UCSD-AML1 (cell line): ENCODE data around the gene TSPY3.
"Not testable (repeated sequence)": the region's sequence is repeated elsewhere in the genome, so short reads cannot be mapped to it uniquely, and the experiment has no call there.

Experiments used
- DNase-seq: peaks from one replicate; lab custom pipeline; 2025; ENCODE audit not compliant: unreplicated experiment; lab: John Stamatoyannopoulos, UW

TSPY3 gene, protein sequence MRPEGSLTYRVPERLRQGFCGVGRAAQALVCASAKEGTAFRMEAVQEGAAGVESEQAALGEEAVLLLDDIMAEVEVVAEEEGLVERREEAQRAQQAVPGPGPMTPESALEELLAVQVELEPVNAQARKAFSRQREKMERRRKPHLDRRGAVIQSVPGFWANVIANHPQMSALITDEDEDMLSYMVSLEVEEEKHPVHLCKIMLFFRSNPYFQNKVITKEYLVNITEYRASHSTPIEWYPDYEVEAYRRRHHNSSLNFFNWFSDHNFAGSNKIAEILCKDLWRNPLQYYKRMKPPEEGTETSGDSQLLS

GRCh38 chrY:9398121-9398520, at the start of gene TSPY3:
TSPY3 (plus strand) TSS chrY:9398421; CDS start chrY:9398467, 46 bp downstream.
- not testable (repeated sequence) for DNase-seq

DNA sequence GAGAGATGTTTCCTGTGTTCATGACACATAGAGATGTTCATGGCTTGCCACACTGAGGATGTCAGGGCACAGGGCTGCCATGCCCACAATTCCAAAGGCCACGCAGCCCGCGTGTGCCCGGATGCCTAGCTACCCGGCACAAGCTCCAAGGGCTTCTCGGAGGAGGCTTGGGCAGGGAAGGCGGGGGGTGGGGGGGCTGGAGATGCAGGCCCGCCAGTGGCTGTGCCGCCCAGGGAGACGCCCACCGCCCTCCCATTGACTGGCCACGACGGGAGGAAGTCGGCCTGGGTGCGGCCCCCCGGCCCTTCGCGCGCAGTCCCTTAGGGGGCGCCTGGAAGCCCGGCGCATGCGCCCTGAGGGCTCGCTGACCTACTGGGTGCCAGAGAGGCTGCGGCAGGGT, 40.7 kb upstream of the TSPY3 start, which contains the start of gene TSPY8:
TSS of gene TSPY8 (plus strand) at position 301 of the 400 bp plus-strand sequence. CDS start at position 347, 46 bp downstream.
- not testable (repeated sequence) for DNase-seq

GRCh38 chrY:9396527-9396926, 1.7 kb upstream of the TSPY3 start:
- DNase-seq = not testable (repeated sequence)
